Measurements from ENCODE around the gene FCGBP. TPM values are rescaled to one million over a fixed set of nuclear protein-coding genes. Genes with fewer than 3 reads are reported as not detected.
"Not testable (repeated sequence)": the region's sequence is repeated elsewhere in the genome, so short reads cannot be mapped to it uniquely, and the experiment has no call there.

FCGBP gene
- total RNA-seq, 1 donor from 2014 or later = 0.17 TPM

DNA sequence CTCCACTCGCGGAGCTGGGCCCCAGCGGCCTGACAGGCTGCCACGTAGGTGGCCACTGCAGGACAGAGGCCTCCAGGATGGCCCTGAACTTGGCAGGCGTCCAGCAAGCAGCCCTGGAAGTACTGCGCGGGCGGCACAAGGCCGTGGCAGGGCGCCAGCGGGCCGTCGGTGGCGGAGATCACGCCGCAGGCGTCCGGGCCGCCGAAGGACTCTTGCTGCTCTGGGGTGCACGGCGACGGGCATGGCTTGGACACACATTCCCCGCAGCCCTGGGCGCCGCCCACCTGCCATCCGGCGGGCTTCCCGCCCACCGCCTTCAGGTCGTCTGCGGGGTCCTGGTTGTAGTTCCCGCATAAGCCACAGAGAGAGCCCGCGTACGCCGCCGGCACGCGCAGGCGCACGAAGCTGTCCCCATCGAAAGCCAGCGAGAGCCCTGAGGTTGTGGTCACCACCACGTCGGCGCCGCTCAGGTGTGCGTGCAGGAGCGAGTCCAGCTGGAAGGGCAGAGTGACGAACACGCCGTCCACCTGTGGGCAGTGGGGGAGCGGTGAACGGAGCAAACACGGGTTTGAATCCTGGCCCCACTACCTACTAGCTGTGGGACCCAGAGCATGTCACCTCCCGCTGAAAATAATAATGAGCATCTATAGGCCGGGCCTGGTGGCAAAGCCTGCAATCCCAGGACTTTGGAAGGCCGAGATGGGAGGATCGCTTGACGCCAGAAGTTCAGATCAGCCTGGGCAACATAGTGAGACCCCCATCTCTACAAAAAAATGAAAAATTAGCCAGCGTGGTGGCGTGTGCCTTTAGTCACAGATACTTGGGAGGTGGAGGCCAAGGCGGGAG, 42.6 kb downstream of the FCGBP start:
- DNase-seq (ENCODE audit: low read depth); H3K27me3 ChIP-seq (ENCODE audit: control insufficient read depth, insufficient read depth, low read length); H3K4me3 ChIP-seq (ENCODE audit: low read depth, low read length); H3K36me3 ChIP-seq (ENCODE audit: control insufficient read depth, insufficient read depth, low read length): not testable (repeated sequence)

DNA sequence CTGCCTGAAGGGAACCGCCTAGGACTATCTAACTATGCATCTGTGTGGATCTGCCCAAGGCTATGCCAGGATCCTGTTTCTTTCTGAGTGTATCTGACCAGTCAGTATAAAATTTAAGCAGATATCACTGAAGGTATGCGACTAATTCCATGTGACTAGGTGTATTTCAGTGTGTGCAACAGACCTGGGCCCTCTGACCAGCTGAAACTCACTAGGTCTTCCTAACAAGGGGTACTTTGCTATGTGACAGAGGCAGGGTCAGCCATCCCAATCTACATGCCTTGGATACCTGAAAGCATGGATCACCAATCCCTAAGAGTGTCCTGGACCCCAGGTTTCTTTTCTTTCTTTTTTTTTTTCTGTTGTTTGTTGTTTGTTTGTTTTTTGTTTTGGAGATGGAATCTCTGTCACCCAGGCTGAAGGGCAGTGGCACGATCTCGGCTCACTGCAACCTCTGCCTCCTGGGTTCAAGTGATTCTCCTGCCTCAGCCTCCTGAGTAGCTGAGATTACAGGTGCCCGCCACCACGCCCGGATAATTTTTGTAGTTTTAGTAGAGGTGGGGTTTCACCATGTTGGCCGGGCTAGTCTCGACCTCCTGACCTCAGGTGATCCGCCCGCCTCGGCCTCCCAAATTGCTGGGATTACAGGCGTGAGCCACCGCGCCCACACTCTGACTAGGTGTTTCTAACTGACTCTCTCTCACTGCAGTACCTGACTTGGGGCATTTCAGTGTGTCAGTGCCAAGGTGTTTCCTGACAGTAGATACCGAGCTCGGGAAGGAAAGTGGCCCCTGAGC, 43.5 kb downstream of the FCGBP start:
- Histone ChIP-seq H3K36me3 (ENCODE audit: control insufficient read depth, insufficient read depth, low read length) (no peaks in the 10 kb centered on the region), H3K27me3 (ENCODE audit: control insufficient read depth, insufficient read depth, low read length) (peaks cover 2% of the 10 kb centered on the region), H3K4me3 (ENCODE audit: low read depth, low read length) (no peak overlapping the region)
- no peak for DNase-seq (ENCODE audit: low read depth)
- TF ChIP-seq, protein P1, sequence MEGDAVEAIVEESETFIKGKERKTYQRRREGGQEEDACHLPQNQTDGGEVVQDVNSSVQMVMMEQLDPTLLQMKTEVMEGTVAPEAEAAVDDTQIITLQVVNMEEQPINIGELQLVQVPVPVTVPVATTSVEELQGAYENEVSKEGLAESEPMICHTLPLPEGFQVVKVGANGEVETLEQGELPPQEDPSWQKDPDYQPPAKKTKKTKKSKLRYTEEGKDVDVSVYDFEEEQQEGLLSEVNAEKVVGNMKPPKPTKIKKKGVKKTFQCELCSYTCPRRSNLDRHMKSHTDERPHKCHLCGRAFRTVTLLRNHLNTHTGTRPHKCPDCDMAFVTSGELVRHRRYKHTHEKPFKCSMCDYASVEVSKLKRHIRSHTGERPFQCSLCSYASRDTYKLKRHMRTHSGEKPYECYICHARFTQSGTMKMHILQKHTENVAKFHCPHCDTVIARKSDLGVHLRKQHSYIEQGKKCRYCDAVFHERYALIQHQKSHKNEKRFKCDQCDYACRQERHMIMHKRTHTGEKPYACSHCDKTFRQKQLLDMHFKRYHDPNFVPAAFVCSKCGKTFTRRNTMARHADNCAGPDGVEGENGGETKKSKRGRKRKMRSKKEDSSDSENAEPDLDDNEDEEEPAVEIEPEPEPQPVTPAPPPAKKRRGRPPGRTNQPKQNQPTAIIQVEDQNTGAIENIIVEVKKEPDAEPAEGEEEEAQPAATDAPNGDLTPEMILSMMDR (IDR thresholded peaks at IDR 0.05; ENCODE audit: insufficient read depth, low read length, poor library complexity, severe bottlenecking) = no peak

DNA sequence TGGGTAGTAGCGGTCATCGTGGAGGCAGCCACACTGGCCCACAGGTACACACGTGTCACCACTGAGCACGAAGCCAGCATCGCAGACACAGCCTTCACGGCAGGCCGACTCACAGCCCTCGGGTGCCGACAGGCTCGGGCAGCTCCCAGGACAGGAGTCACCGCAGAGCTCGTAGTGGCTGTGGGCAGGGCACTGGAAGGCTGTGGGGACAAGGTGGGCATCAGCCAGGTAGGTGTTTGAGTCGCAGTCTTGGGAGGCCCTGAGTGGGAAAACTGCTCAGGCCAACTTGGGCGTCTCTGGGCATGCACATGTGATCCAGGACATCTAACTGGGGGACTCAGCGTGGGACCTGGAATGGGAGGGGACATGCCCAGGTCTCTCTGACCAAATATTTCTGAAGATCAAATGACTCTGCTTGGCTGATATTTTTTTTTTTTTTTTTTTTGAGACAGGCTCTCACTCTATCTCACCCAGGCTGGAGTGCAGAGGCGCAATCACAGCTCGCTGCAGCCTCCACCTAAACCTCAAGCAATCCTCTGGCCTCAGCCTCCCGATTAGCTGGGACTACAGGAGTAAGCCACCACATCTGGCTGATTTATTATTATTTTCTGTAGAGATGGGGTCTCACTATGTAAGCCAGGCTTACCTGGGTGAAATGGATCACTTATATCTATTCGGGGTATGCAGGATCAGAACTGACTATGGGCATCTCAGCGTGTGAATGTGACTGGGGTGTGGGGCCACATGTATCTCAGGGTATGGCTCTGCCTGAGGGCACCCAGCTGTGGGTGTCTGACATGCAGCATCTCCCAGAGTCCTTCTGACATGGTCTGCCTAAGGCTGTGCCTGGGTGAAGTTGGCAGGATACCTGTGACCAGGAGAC, 44.3 kb downstream of the FCGBP start:
- not testable (repeated sequence) for DNase-seq (ENCODE audit: low read depth); H3K27me3 ChIP-seq (ENCODE audit: control insufficient read depth, insufficient read depth, low read length); H3K36me3 ChIP-seq (ENCODE audit: control insufficient read depth, insufficient read depth, low read length)

DNA sequence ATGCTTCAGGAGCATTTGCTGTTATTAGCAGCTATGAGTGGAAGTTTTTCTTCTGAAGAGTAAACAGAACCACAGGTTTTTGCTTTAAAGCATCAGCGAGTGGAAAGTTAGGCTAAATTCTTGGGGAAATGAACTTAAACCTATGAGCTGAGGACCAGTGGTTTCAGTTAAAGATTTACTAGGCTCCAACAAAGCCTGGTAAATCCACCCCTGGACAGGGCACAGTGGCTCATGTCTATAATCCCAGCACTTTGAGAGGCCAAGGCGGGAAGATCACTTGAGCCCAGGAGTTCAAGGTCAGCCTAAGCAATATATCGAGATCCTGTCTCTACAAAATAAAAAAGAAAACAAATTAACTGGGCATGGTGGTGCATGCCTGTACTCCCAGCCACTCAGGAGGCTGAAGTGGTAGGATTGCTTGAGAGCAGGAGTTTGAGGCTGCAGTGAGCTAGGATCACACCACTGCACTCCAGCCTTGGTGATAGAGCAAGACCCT, 46.9 kb downstream of the FCGBP start:
- not testable (repeated sequence) for H3K27me3 ChIP-seq (ENCODE audit: control insufficient read depth, insufficient read depth, low read length); H3K4me3 ChIP-seq (ENCODE audit: low read depth, low read length); H3K36me3 ChIP-seq (ENCODE audit: control insufficient read depth, insufficient read depth, low read length); DNase-seq (ENCODE audit: low read depth)

More for the DNA sequence above, 44.3 kb downstream of the FCGBP start:
- not testable (repeated sequence) for H3K4me3 ChIP-seq (ENCODE audit: low read depth, low read length)

DNA sequence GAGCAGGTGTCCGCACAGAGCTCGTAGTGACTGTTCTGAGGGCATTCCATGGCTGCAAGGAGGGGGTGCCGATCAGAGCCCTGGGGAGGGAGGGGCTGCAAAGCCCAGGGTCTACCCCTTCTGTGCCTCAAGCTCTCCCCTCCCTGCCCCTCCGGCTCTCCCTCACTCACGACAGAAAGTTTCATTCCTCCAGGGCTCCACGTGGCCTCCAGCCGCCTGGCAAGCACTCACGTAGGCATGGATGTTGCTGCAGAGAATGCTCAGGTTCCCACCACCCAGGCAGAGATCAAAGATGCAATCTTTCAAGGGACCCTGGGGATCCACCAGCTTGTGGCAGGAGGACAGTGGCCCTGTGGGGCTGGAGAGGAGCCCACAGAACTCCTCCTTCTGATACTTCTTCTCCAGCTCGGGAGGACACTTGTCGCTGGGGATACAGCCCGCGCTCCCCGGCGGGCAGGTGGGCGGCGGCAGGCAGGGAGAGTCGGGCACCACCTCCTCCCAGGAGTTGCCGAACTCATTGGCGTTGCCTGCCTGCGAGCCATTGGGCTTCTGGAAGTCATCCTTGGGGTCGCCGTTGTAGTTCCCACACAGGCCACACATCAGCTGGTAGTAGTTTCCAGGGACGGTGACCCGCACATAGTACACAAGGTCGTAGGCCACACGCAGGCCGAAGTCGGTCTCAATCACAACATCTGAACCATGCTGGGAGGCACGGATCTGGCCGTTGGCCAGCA, 48.4 kb downstream of the FCGBP start:
- H3K27me3 ChIP-seq (ENCODE audit: control insufficient read depth, insufficient read depth, low read length); H3K36me3 ChIP-seq (ENCODE audit: control insufficient read depth, insufficient read depth, low read length); DNase-seq (ENCODE audit: low read depth): not testable (repeated sequence)

DNA sequence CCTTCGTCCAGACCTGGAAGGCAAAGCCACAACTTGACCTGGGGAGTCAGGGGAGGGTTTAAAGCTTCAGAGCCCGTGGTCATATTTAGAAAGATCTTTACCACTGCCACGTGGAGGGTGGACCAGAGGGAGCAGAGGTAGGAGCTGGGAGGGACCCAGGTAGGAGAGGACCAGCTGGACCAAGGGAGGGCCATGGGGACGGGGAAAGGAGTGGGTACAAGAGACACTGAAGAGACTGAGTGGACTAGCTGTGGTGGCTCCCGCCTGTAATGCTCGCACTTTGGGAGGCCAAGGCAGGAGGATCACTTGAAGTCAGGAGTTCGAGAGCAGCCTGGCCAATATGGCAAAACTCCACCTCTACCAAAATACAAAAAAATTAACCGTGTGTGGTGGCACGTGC, 49.7 kb downstream of the FCGBP start:
- H3K36me3 ChIP-seq (ENCODE audit: control insufficient read depth, insufficient read depth, low read length); H3K4me3 ChIP-seq (ENCODE audit: low read depth, low read length); DNase-seq (ENCODE audit: low read depth); H3K27me3 ChIP-seq (ENCODE audit: control insufficient read depth, insufficient read depth, low read length): not testable (repeated sequence)

More for the DNA sequence above, 48.4 kb downstream of the FCGBP start:
- not testable (repeated sequence) for H3K4me3 ChIP-seq (ENCODE audit: low read depth, low read length)

Other genes with a start within 250 kb of the FCGBP start
- gene LGALS14, start 230.2 kb downstream of the FCGBP start, total RNA-seq = not detected in 2 replicates
- not detected in 2 replicates for gene CLC, start 196.6 kb downstream of the FCGBP start, total RNA-seq
- not detected in 2 replicates for gene LEUTX, start 155.8 kb downstream of the FCGBP start, total RNA-seq
- gene DYRK1B, start 100.5 kb downstream of the FCGBP start, total RNA-seq = 19.3 and 26.6 TPM in 2 replicates
- gene FBL, start 88.3 kb downstream of the FCGBP start, total RNA-seq = 162 and 224 TPM in 2 replicates
- gene PSMC4, start 36.5 kb upstream of the FCGBP start, total RNA-seq = 105 and 149 TPM in 2 replicates
- gene ZNF546, start 62.4 kb upstream of the FCGBP start, total RNA-seq = 0.42 and 6.0 TPM in 2 replicates
- gene ZNF780B, start 121.6 kb upstream of the FCGBP start, total RNA-seq = 4.1 and 12.4 TPM in 2 replicates
- gene ZNF780A, start 156.3 kb upstream of the FCGBP start, total RNA-seq = 11.2 and 18.6 TPM in 2 replicates